ENCODE data around the gene LCE2C.

The LCE2C gene

DNA sequence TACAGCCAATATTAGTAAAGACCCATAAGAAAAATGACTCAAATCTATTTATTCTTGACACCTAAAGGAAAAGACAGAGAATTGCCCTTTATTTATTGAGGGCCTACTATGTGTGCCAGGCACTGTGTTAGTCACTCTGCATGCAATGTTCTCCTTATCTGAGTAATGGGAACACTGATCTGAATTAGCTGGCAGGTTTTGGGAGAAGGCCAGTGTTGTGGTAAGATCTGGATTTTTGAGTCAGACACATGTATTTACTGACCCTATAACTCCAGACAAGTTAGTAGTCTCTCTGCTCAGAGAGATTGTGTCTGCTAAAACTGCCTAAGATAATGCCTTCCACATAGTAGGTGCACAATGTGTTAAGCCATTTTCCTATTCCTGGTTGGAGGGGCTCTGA, 50.2 kb downstream of the LCE2C start:
- TF ChIP-seq, protein P1, sequence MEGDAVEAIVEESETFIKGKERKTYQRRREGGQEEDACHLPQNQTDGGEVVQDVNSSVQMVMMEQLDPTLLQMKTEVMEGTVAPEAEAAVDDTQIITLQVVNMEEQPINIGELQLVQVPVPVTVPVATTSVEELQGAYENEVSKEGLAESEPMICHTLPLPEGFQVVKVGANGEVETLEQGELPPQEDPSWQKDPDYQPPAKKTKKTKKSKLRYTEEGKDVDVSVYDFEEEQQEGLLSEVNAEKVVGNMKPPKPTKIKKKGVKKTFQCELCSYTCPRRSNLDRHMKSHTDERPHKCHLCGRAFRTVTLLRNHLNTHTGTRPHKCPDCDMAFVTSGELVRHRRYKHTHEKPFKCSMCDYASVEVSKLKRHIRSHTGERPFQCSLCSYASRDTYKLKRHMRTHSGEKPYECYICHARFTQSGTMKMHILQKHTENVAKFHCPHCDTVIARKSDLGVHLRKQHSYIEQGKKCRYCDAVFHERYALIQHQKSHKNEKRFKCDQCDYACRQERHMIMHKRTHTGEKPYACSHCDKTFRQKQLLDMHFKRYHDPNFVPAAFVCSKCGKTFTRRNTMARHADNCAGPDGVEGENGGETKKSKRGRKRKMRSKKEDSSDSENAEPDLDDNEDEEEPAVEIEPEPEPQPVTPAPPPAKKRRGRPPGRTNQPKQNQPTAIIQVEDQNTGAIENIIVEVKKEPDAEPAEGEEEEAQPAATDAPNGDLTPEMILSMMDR (conservative IDR thresholded peaks at IDR 0.05; ENCODE audit: low read length), result no peak
- DNase-seq (ENCODE audit: low read depth), result no peak
- H3K4me3 ChIP-seq (ENCODE audit: low read length), result no peak overlapping the region

Measured in AG10803 (cell line).